GM23338 (cell line): Measurements from ENCODE around the gene HNRNPM. TPM values are rescaled to one million over a fixed set of nuclear protein-coding genes. Genes with fewer than 3 reads are reported as not detected.

ENCODE experiments used
- ATAC-seq: fragments of 200-7000 bp; cut with Tn5 transposase; 3 replicates; pipeline ENCODE4 v1.9.1; 2020
- DNase-seq: peaks from one replicate; pipeline ENCODE4 v3.0.0-alpha.2; 2015; ENCODE audit warnings: low spot score
- H2AFZ ChIP-seq: fragments of 200-600 bp; sonication (generic); 2 replicates; pipeline ENCODE4 v1.8.0; 2016; ENCODE audit warnings: antibody characterized with exemption, mild to moderate bottlenecking, moderate library complexity
- H3F3A ChIP-seq: fragments of 200-600 bp; sonication (generic); replicated peaks from 2 replicates; pipeline ENCODE4 v1.8.0; 2017; ENCODE audit warnings: antibody characterized with exemption, mixed run types, low read depth
- H3K27ac ChIP-seq: fragments of 200-600 bp; sonication (generic); 2 replicates; pipeline ENCODE4 v1.6.1; 2016; ENCODE audit warnings: low read depth
- H3K27me3 ChIP-seq: fragments of 200-600 bp; sonication (generic); 2 replicates; pipeline ENCODE4 v1.8.0; 2016; ENCODE audit warnings: mild to moderate bottlenecking, mixed run types, moderate library complexity; ENCODE audit not compliant: insufficient read depth
- H3K36me3 ChIP-seq: fragments of 200-600 bp; sonication (generic); 2 replicates; pipeline ENCODE4 v1.8.0; 2016; ENCODE audit warnings: mild to moderate bottlenecking; ENCODE audit not compliant: insufficient read depth
- H3K4me1 ChIP-seq: fragments of 200-600 bp; sonication (generic); 2 replicates; pipeline ENCODE4 v1.8.0; 2016; ENCODE audit warnings: mild to moderate bottlenecking, moderate library complexity; ENCODE audit not compliant: insufficient read depth
- H3K4me2 ChIP-seq: fragments of 200-600 bp; sonication (generic); 2 replicates; pipeline ENCODE4 v1.7.1; 2017; ENCODE audit warnings: mixed run types
- H3K4me3 ChIP-seq: fragments of 200-600 bp; sonication (generic); 2 replicates; pipeline ENCODE4 v1.6.1; 2016; ENCODE audit warnings: mixed run types
- H3K79me2 ChIP-seq: fragments of 200-600 bp; sonication (generic); replicated peaks from 2 replicates; pipeline ENCODE4 v1.8.0; 2017; ENCODE audit warnings: mild to moderate bottlenecking; ENCODE audit not compliant: insufficient read depth
- H3K9me2 ChIP-seq: fragments of 200-600 bp; sonication (generic); 2 replicates; pipeline ENCODE4 v1.8.0; 2017; ENCODE audit not compliant: insufficient read depth
- H4K20me1 ChIP-seq: fragments of 200-600 bp; sonication (generic); replicated peaks from 2 replicates; pipeline ENCODE4 v1.8.0; 2017; ENCODE audit warnings: mild to moderate bottlenecking; ENCODE audit not compliant: insufficient read depth
- H3K27ac Mint-ChIP-seq: 2 replicates; pipeline ENCODE4 v1.8.0; 2020; ENCODE audit warnings: inconsistent platforms, mild to moderate bottlenecking, moderate library complexity, mixed read lengths
- H3K27me3 Mint-ChIP-seq: 3 replicates; pipeline ENCODE4 v1.8.0; 2022; ENCODE audit warnings: low read depth, mild to moderate bottlenecking, moderate library complexity, mixed read lengths, inconsistent platforms; ENCODE audit not compliant: insufficient read depth, poor library complexity
- H3K36me3 Mint-ChIP-seq: 3 replicates; pipeline ENCODE4 v1.8.0; 2021; ENCODE audit warnings: low read depth, mild to moderate bottlenecking, inconsistent platforms, moderate library complexity, mixed read lengths
- H3K4me1 Mint-ChIP-seq: 3 replicates; pipeline ENCODE4 v1.8.0; 2020; ENCODE audit warnings: mild to moderate bottlenecking, inconsistent platforms, mixed read lengths
- H3K4me3 Mint-ChIP-seq: 3 replicates; pipeline ENCODE4 v1.8.0; 2021; ENCODE audit warnings: moderate library complexity, mild to moderate bottlenecking, inconsistent platforms, mixed read lengths
- H3K9me3 Mint-ChIP-seq: 3 replicates; pipeline ENCODE4 v1.8.0; 2020; ENCODE audit warnings: moderate library complexity, mild to moderate bottlenecking, inconsistent platforms, mixed read lengths
- CREB1 ChIP-seq: fragments of 250-450 bp; sonication (Bioruptor Pico); IDR thresholded peaks from 2 replicates; pipeline ENCODE4 v1.5.0; 2020; ENCODE audit warnings: low read depth, mild to moderate bottlenecking, moderate library complexity
- CTCF ChIP-seq, 2 experiments: fragments of 200-600 bp in 1 of 2; sonication (generic) in 1 of 2; conservative IDR thresholded peaks; 2 replicates each; pipeline versions ENCODE4 v1.5.1 to v1.6.1; 2016 to 2017; ENCODE audit warnings: antibody characterized with exemption in 2 of 2, low read depth in 2 of 2, mild to moderate bottlenecking in 2 of 2, moderate library complexity in 1 of 2
- EZH2 ChIP-seq: fragments of 200-600 bp; sonication (generic); IDR thresholded peaks from one replicate; pipeline ENCODE4 v1.8.0; 2017; ENCODE audit warnings: antibody characterized with exemption, mild to moderate bottlenecking, low read depth; ENCODE audit not compliant: unreplicated experiment
- JUNB ChIP-seq: IDR thresholded peaks from one replicate; pipeline ENCODE4 v1.6.1; 2016; ENCODE audit warnings: antibody characterized with exemption; ENCODE audit not compliant: unreplicated experiment
- POLR2AphosphoS5 ChIP-seq: IDR thresholded peaks from 2 replicates; pipeline ENCODE4 v1.6.1; 2016; ENCODE audit warnings: antibody characterized with exemption, low read depth
- STAT1 ChIP-seq: IDR thresholded peaks from one replicate; pipeline ENCODE4 v1.6.1; 2016; ENCODE audit warnings: antibody characterized with exemption; ENCODE audit not compliant: unreplicated experiment
- ZNF114 ChIP-seq: fragments of 250-450 bp; sonication (Bioruptor Pico); IDR thresholded peaks from 2 replicates; pipeline ENCODE4 v1.5.0; 2020; ENCODE audit warnings: mild to moderate bottlenecking, moderate library complexity
- polyA plus RNA-seq: library from polyadenylated mRNA; unstranded; fragments of >200 nt; fragmentation: Nextera tagmentation; extraction: Ambion mirVana; gene quantifications from 2 replicates; pipeline ENCODE4 v1.2.1, GENCODE V29; 2016
- total RNA-seq: library from RNA; depleted of rRNA; stranded (reverse); fragments of >200 nt; shearing (Covaris generic); gene quantifications from 2 replicates; pipeline ENCODE4 v1.2.3, GENCODE V29; 2014
- TF ChIP-seq, protein P1 (sequence below): fragments of 250-450 bp; sonication (Bioruptor Pico); IDR thresholded peaks from 2 replicates; pipeline ENCODE4 v1.5.0; 2020; ENCODE audit warnings: mild to moderate bottlenecking, moderate library complexity
- TF ChIP-seq, protein P2 (sequence below): IDR thresholded peaks from 2 replicates; pipeline ENCODE4 v1.6.1; 2016; ENCODE audit warnings: antibody characterized with exemption

Gene HNRNPM
- total and polyA plus RNA-seq, 2 experiments from 2014 or later = 291 to 389 TPM

- DNase-seq (no peak), ATAC-seq (no peak)
- Histone ChIP-seq H4K20me1 (peaks cover 9% of the 10 kb centered on the region; the same call in 1 of the 2 replicates), H3F3A (0 out of 2 replicates have a peak, but pooled peaks cover 3% of the 10 kb centered on the region), H3K9me2 (no peaks in the 10 kb centered on the region), H3K27ac (no peak overlapping the region), H3K4me1 (peaks cover 4% of the 10 kb centered on the region; the same call in 1 of the 2 replicates), H3K27me3 (no peaks in the 10 kb centered on the region), H3K79me2 (peaks cover 58% of the 10 kb centered on the region), H3K4me2 (no peak overlapping the region), H3K4me3 (no peak overlapping the region), H2AFZ (no peak overlapping the region), H3K36me3 (no peaks in the 10 kb centered on the region)
- TF ChIP-seq CTCF (conservative IDR thresholded peaks at IDR 0.05; ENCODE audit: low read depth in 2 of 2) (no peak), ZNF114 (CRISPR knock-in tag) (no peak), EZH2 (no peak), JUNB (no peak), POLR2AphosphoS5 (no peak), CREB1 (CRISPR knock-in tag) (no peak), STAT1 (no peak)
- TF ChIP-seq, protein P1, sequence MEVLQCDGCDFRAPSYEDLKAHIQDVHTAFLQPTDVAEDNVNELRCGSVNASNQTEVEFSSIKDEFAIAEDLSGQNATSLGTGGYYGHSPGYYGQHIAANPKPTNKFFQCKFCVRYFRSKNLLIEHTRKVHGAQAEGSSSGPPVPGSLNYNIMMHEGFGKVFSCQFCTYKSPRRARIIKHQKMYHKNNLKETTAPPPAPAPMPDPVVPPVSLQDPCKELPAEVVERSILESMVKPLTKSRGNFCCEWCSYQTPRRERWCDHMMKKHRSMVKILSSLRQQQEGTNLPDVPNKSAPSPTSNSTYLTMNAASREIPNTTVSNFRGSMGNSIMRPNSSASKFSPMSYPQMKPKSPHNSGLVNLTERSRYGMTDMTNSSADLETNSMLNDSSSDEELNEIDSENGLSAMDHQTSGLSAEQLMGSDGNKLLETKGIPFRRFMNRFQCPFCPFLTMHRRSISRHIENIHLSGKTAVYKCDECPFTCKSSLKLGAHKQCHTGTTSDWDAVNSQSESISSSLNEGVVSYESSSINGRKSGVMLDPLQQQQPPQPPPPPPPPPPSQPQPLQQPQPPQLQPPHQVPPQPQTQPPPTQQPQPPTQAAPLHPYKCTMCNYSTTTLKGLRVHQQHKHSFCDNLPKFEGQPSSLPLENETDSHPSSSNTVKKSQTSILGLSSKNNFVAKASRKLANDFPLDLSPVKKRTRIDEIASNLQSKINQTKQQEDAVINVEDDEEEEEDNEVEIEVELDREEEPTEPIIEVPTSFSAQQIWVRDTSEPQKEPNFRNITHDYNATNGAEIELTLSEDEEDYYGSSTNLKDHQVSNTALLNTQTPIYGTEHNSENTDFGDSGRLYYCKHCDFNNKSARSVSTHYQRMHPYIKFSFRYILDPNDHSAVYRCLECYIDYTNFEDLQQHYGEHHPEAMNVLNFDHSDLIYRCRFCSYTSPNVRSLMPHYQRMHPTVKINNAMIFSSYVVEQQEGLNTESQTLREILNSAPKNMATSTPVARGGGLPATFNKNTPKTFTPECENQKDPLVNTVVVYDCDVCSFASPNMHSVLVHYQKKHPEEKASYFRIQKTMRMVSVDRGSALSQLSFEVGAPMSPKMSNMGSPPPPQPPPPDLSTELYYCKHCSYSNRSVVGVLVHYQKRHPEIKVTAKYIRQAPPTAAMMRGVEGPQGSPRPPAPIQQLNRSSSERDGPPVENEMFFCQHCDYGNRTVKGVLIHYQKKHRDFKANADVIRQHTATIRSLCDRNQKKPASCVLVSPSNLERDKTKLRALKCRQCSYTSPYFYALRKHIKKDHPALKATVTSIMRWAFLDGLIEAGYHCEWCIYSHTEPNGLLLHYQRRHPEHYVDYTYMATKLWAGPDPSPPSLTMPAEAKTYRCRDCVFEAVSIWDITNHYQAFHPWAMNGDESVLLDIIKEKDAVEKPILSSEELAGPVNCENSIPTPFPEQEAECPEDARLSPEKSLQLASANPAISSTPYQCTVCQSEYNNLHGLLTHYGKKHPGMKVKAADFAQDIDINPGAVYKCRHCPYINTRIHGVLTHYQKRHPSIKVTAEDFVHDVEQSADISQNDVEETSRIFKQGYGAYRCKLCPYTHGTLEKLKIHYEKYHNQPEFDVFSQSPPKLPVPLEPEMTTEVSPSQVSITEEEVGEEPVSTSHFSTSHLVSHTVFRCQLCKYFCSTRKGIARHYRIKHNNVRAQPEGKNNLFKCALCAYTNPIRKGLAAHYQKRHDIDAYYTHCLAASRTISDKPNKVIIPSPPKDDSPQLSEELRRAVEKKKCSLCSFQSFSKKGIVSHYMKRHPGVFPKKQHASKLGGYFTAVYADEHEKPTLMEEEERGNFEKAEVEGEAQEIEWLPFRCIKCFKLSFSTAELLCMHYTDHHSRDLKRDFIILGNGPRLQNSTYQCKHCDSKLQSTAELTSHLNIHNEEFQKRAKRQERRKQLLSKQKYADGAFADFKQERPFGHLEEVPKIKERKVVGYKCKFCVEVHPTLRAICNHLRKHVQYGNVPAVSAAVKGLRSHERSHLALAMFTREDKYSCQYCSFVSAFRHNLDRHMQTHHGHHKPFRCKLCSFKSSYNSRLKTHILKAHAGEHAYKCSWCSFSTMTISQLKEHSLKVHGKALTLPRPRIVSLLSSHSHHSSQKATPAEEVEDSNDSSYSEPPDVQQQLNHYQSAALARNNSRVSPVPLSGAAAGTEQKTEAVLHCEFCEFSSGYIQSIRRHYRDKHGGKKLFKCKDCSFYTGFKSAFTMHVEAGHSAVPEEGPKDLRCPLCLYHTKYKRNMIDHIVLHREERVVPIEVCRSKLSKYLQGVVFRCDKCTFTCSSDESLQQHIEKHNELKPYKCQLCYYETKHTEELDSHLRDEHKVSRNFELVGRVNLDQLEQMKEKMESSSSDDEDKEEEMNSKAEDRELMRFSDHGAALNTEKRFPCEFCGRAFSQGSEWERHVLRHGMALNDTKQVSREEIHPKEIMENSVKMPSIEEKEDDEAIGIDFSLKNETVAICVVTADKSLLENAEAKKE (CRISPR knock-in tag) = no peak
- TF ChIP-seq, protein P2, sequence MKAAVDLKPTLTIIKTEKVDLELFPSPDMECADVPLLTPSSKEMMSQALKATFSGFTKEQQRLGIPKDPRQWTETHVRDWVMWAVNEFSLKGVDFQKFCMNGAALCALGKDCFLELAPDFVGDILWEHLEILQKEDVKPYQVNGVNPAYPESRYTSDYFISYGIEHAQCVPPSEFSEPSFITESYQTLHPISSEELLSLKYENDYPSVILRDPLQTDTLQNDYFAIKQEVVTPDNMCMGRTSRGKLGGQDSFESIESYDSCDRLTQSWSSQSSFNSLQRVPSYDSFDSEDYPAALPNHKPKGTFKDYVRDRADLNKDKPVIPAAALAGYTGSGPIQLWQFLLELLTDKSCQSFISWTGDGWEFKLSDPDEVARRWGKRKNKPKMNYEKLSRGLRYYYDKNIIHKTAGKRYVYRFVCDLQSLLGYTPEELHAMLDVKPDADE = no peak
- Mint-ChIP-seq H3K36me3 (peaks cover 21% of the 10 kb centered on the region), H3K4me3 (no peak overlapping the region), H3K4me1 (peaks cover 10% of the 10 kb centered on the region), H3K9me3 (no peaks in the 10 kb centered on the region), H3K27me3 (peaks cover 6% of the 10 kb centered on the region), H3K27ac (no peak overlapping the region)
Measured at GRCh38 chr19:8397746-8398310, 46.9 kb upstream of the HNRNPM start.
